A549 treated with DMSO at 1 μM for 4 hours (cell line): Measurements from ENCODE around the gene SPDYE1. TPM values are rescaled to one million over a fixed set of nuclear protein-coding genes. Genes with fewer than 3 reads are reported as not detected.

ENCODE experiments used
- total RNA-seq: library from RNA; stranded (reverse); fragments of 200-300 nt; extraction: Qiagen RNA extraction; gene quantifications from 5 replicates; pipeline ENCODE4 v1.2.3, GENCODE V29; 2022; ENCODE audit warnings: low read depth

Gene SPDYE1, protein sequence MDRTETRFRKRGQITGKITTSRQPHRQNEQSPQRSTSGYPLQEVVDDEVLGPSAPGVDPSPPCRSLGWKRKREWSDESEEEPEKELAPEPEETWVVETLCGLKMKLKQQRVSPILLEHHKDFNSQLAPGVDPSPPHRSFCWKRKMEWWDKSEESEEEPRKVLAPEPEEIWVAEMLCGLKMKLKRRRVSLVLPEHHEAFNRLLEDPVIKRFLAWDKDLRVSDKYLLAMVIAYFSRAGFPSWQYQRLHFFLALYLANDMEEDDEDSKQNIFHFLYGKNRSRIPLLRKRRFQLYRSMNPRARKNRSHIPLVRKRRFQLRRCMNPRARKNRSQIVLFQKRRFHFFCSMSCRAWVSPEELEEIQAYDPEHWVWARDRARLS
- not detected in 5 replicates for total RNA-seq

DNA sequence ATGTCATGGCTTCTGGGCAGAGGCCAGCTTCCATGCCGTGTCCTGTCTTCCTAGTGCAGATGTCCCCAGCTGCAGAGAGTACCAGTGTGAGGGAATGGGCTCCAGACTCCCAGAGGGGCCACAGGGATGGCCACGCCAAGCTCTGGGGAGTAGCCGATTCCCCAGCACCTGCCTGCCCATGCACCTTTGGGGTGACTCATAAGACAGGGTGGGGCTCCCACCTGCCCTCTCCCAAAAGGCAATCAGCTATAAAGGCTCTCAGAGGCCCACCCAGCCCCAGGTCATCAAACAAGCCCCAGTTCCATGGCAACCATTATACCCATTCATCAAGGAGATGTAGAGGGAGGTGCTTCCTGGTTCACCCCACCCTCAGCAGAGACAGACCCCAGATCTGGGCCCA lies at the start of gene SPDYE1:
TSS of gene SPDYE1 (plus strand) at position 366 of the 400 bp plus-strand sequence. CDS start 2,053 bp downstream, outside the sequence.

DNA sequence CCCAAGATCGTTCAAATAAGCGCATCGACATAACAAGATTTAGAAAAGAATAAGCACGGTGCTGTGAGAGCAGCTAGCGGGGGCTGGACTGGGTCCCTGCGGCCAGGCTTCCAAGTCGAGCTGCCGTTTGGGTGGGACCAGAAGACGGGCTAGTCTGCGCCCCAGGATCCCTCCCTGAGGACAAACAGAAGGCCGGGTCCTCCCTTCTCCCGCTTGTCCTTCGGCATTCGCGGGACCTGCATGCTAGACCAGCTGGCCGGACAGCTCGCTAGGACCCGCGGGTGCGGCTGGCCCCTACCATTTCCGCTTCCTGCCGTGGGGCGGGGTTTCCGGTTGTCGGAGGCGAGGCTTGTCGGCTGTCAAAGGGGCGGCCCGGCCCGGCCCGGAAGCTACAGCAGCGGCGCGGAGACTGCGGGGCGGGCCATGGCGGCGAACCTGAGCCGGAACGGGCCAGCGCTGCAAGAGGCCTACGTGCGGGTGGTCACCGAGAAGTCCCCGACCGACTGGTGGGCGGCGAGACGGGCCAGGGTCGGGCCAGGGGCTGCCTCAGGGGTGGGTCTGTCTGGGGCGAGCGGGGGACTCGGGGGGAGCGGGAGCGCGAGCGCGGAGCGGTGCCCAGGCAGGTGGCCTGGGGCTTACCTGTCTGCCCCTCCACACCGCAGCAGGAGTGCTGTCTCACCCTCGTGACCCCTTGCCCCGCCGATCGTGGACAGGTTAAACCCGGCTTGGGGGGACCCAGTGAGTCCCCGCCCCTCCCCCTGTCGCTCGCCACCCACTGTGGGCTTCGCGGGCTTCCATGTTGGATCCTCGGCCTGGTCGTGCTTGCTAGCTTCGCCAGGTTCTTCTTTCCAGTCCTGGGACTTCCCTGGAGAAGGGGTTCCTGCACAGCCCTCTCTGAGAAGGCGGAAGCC lies 46.9 kb downstream of the SPDYE1 start, which contains the start of gene DBNL:
TSS of gene DBNL (plus strand) at position 388 of the 911 bp plus-strand sequence. CDS start at position 424, 36 bp downstream.

Other genes starting within 250 kb of the SPDYE1 start
- gene BLVRA, start 239.2 kb upstream of the SPDYE1 start, total RNA-seq: 59.7 to 78.4 TPM (median 68.7 TPM) in 5 replicates
- 233 to 256 TPM (median 254 TPM) in 5 replicates for gene MRPS24, start 128.4 kb upstream of the SPDYE1 start, total RNA-seq
- gene URGCP, start 91.3 kb upstream of the SPDYE1 start, total RNA-seq: 27.5 to 31.5 TPM (median 29.7 TPM) in 5 replicates
- 8.5 to 12.2 TPM (median 10.9 TPM) in 5 replicates for gene UBE2D4, start 71.5 kb upstream of the SPDYE1 start, total RNA-seq
- gene DBNL, start 46.8 kb downstream of the SPDYE1 start, total RNA-seq: 65.7 to 74.1 TPM (median 66.9 TPM) in 5 replicates
- gene PGAM2, start 67.7 kb downstream of the SPDYE1 start, total RNA-seq: 0.11 TPM in 1 of 5 replicates, not detected in the others
- gene POLM, start 84.6 kb downstream of the SPDYE1 start, total RNA-seq: 4.7 to 8.5 TPM (median 7.7 TPM) in 5 replicates
- not detected in 5 replicates for gene AEBP1, start 106.4 kb downstream of the SPDYE1 start, total RNA-seq
- gene POLD2, start 125.7 kb downstream of the SPDYE1 start, total RNA-seq: 142 to 177 TPM (median 159 TPM) in 5 replicates
- gene MYL7, start 143.4 kb downstream of the SPDYE1 start, total RNA-seq: not detected in 5 replicates
- not detected in 5 replicates for gene GCK, start 191.5 kb downstream of the SPDYE1 start, total RNA-seq
- 110 to 128 TPM (median 123 TPM) in 5 replicates for gene YKT6, start 203.1 kb downstream of the SPDYE1 start, total RNA-seq